MCF 10A (cell line): ENCODE results near the gene SLC2A11. TPM values are rescaled to one million over a fixed set of nuclear protein-coding genes. Genes with fewer than 3 reads are reported as not detected.
A peak's percentile ranks its signal among the peaks of the same experiment; 100 is the strongest.

Experiments
- BruUV-seq: library from RNA; stranded (reverse); fragments of 400-500 nt; replicated peaks from 2 replicates; lab custom pipeline; 2021; lab: Mats Ljungman, UMichigan
- CTCF ChIA-PET: fragments of 300-600 bp; sonication (Branson Sonifier 250); formaldehyde crosslinking; extraction: SDS; loops from one replicate; lab custom pipeline; 2021; ENCODE audit warnings: antibody characterized with exemption, inconsistent platforms; lab: Yijun Ruan, JAX
- POLR2A ChIA-PET: fragments of 300-600, 350-650 bp; sonication (Branson Sonifier 250); formaldehyde crosslinking; extraction: SDS; loops from one replicate; lab custom pipeline; 2020; ENCODE audit warnings: antibody characterized with exemption, inconsistent platforms; lab: Yijun Ruan, JAX
- DNase-seq: peaks from one replicate; pipeline ENCODE4 v3.0.0-alpha.2; 2018; ENCODE audit not compliant: unreplicated experiment
- H3K27ac Mint-ChIP-seq: one replicate; pipeline ENCODE4 v1.8.0; 2022; ENCODE audit warnings: mild to moderate bottlenecking, low read depth, mixed read lengths; ENCODE audit not compliant: unreplicated experiment
- H3K27me3 Mint-ChIP-seq: one replicate; pipeline ENCODE4 v1.8.0; 2022; ENCODE audit warnings: mixed read lengths; ENCODE audit not compliant: insufficient read depth, unreplicated experiment
- H3K36me3 Mint-ChIP-seq: one replicate; pipeline ENCODE4 v1.8.0; 2022; ENCODE audit warnings: mild to moderate bottlenecking, moderate library complexity, mixed read lengths; ENCODE audit not compliant: insufficient read depth, unreplicated experiment
- H3K4me1 Mint-ChIP-seq: one replicate; pipeline ENCODE4 v1.8.0; 2022; ENCODE audit warnings: mixed read lengths; ENCODE audit not compliant: insufficient read depth, unreplicated experiment
- H3K4me3 Mint-ChIP-seq: one replicate; pipeline ENCODE4 v1.8.0; 2022; ENCODE audit warnings: mild to moderate bottlenecking, moderate library complexity, mixed read lengths; ENCODE audit not compliant: unreplicated experiment
- H3K9me3 Mint-ChIP-seq: one replicate; pipeline ENCODE4 v1.8.0; 2022; ENCODE audit warnings: mixed read lengths; ENCODE audit not compliant: unreplicated experiment
- intact Hi-C: fragments of 100-400 bp; cut with micrococcal nuclease; formaldehyde crosslinking; loops from 2 replicates; pipeline ENCODE4 v1.14.1; 2022
- total RNA-seq: library from RNA; stranded (reverse); gene quantifications from 2 replicates; pipeline ENCODE4 v1.2.3, GENCODE V29; 2022
- TF ChIP-seq, protein P1 (sequence below): fragments of 200-600 bp; IDR thresholded peaks from one replicate; pipeline ENCODE4 v1.8.0; 2022; ENCODE audit warnings: antibody characterized with exemption, mild to moderate bottlenecking; ENCODE audit not compliant: unreplicated experiment

Gene SLC2A11
- total RNA-seq, 1 experiment from 2014 or later, result 9.6 TPM

- peaks cover 48% of the 10 kb centered on the region for H3K36me3 Mint-ChIP-seq
- TF ChIP-seq, protein P1, sequence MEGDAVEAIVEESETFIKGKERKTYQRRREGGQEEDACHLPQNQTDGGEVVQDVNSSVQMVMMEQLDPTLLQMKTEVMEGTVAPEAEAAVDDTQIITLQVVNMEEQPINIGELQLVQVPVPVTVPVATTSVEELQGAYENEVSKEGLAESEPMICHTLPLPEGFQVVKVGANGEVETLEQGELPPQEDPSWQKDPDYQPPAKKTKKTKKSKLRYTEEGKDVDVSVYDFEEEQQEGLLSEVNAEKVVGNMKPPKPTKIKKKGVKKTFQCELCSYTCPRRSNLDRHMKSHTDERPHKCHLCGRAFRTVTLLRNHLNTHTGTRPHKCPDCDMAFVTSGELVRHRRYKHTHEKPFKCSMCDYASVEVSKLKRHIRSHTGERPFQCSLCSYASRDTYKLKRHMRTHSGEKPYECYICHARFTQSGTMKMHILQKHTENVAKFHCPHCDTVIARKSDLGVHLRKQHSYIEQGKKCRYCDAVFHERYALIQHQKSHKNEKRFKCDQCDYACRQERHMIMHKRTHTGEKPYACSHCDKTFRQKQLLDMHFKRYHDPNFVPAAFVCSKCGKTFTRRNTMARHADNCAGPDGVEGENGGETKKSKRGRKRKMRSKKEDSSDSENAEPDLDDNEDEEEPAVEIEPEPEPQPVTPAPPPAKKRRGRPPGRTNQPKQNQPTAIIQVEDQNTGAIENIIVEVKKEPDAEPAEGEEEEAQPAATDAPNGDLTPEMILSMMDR, result peak; percentile 93
- no peaks in the 10 kb centered on the region for H3K27me3 Mint-ChIP-seq
- H3K4me1 Mint-ChIP-seq, result peaks cover 16% of the 10 kb centered on the region
- no TSS peak for BruUV-seq
- peak within 1 kb of the TSS; percentile 89 for H3K4me3 Mint-ChIP-seq
- peak; percentile 94 for DNase-seq
- H3K27ac Mint-ChIP-seq, result peak within 1 kb of the TSS; percentile 99
- no peaks in the 10 kb centered on the region for H3K9me3 Mint-ChIP-seq
- intact Hi-C loops, result loop anchor here (2.0 to 5.0 kb wide), 2 partner anchors 21 to 63 kb away; no protein-coding TSS in a partner anchor
- ChIA-PET CTCF (interaction anchor here (0.6 to 2.1 kb wide), 25 partner anchors 9 to 221 kb away, joined by 3 to 16 read pairs (median 3); partner anchors contain the start of genes CHCHD10 and SLC2A11), POLR2A (interaction anchor here (0.5 to 2.2 kb wide), 29 partner anchors 9 to 714 kb away, joined by 3 to 59 read pairs (median 5); partner anchors contain the start of genes CABIN1, GUCD1 and SLC2A11)
Observed at GRCh38 chr22:23893945-23894709, 36.5 kb downstream of the SLC2A11 start, which contains the start of gene MIF. Gene MIF (plus strand): TSS chr22:23894383. CDS start chr22:23894475, 92 bp downstream.

- peaks cover 11% of the 10 kb centered on the region for H3K4me1 Mint-ChIP-seq
- intact Hi-C loops, result loop anchor here (2.0 to 5.0 kb wide), 2 partner anchors 20 to 62 kb away; no protein-coding TSS in a partner anchor
- peaks cover 6% of the 10 kb centered on the region for H3K9me3 Mint-ChIP-seq
- BruUV-seq, result TSS peak; percentile 97
- TF ChIP-seq, protein P1, result peak; percentile 41
- H3K4me3 Mint-ChIP-seq, result peak overlapping the region; percentile 89
- POLR2A ChIA-PET, result interaction anchor here (0.6 to 2.2 kb wide), 25 partner anchors 8 to 714 kb away, joined by 3 to 59 read pairs (median 5); partner anchors contain the start of genes CABIN1, GUCD1 and SLC2A11
- CTCF ChIA-PET, result interaction anchor here (0.6 to 2.1 kb wide), 15 partner anchors 9 to 220 kb away, joined by 3 to 16 read pairs (median 3); partner anchors contain the start of gene CHCHD10
- H3K36me3 Mint-ChIP-seq, result peaks cover 42% of the 10 kb centered on the region
- no peaks in the 10 kb centered on the region for H3K27me3 Mint-ChIP-seq
- peak overlapping the region; percentile 99 for H3K27ac Mint-ChIP-seq
- DNase-seq, result peak; percentile 88
Observed at GRCh38 chr22:23894710-23895598, 37.3 kb downstream of the SLC2A11 start.

DNA sequence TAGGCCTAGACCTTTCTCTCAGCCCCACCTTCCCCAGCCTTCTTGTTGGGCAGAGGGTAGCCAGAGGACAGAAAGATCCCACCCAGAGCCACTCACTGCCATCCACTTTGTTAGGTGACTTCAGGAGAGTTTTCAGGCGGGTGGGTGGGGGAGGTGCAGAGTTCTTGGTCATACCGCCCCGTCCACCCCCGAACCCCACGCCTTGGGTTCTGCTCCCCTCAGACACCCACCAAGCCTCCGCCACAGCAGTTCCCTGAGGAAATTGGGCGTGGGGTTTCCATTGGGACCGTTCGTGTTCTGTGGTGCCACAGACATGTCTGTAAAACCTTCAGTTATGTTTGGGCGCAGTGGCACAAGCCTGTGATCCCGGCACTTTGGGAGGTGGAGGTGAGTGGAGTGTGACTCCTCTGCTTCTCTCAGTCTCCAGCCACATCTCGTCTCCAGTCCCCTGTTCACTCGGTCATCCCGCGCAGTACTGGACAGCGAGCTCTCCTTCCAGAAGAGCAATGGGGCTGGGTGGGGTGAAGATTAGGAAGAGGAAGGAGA, 38.0 kb downstream of the SLC2A11 start:
- Mint-ChIP-seq H3K9me3 (peaks cover 7% of the 10 kb centered on the region), H3K27me3 (no peaks in the 10 kb centered on the region), H3K4me1 (peaks cover 11% of the 10 kb centered on the region), H3K27ac (peak overlapping the region; percentile 99), H3K36me3 (peaks cover 42% of the 10 kb centered on the region), H3K4me3 (peak overlapping the region; percentile 89)
- no peak for DNase-seq
- CTCF ChIA-PET, result interaction anchor here (0.6 kb wide), 1 partner anchor 394 kb away, joined by 3 read pairs; no protein-coding TSS in a partner anchor
- POLR2A ChIA-PET, result interaction anchor here (0.9 kb wide), 1 partner anchor 18 kb away, joined by 6 read pairs; no protein-coding TSS in a partner anchor
- intact Hi-C loops, result loop anchor here (2.0 kb wide), 1 partner anchor 19 kb away; no protein-coding TSS in a partner anchor
- TF ChIP-seq, protein P1, result no peak
- no TSS peak for BruUV-seq
